Epithelial cell of esophagus (primary cell): Measurements from ENCODE around the gene LYRM2.
A peak's percentile ranks its signal among the peaks of the same experiment; 100 is the strongest.

ENCODE experiments used
- DNase-seq: peaks from one replicate; pipeline ENCODE4 v3.0.0; 2010; ENCODE audit warnings: low read depth
- H3K4me3 ChIP-seq: 2 replicates; pipeline ENCODE4 v1.5.1; 2011; ENCODE audit warnings: mild to moderate bottlenecking, low read length, control low read depth
- CTCF ChIP-seq: IDR thresholded peaks from 2 replicates; pipeline ENCODE4 v1.5.1; 2011; ENCODE audit warnings: low read depth, mild to moderate bottlenecking, low read length, control low read depth, inconsistent platforms; ENCODE audit not compliant: insufficient read depth; ENCODE audit errors: missing control alignments

Gene LYRM2

GRCh38 chr6:89597988-89598387, 40.6 kb downstream of the LYRM2 start:
- peak; percentile 31 for TF ChIP-seq CTCF
- DNase-seq, result peak; percentile 84
- H3K4me3 ChIP-seq, result no peak overlapping the region

GRCh38 chr6:89597372-89597771, 41.2 kb downstream of the LYRM2 start:
- H3K4me3 ChIP-seq, result no peak overlapping the region
- no peak for TF ChIP-seq CTCF
- no peak for DNase-seq

GRCh38 chr6:89596484-89596883, 42.1 kb downstream of the LYRM2 start:
- TF ChIP-seq CTCF, result no peak
- DNase-seq, result peak; percentile 10
- H3K4me3 ChIP-seq, result no peak overlapping the region

GRCh38 chr6:89596056-89596455, 42.5 kb downstream of the LYRM2 start:
- DNase-seq, result no peak
- no peak for TF ChIP-seq CTCF
- H3K4me3 ChIP-seq, result no peak overlapping the region

GRCh38 chr6:89591745-89592144, 46.8 kb downstream of the LYRM2 start:
- no peak overlapping the region for H3K4me3 ChIP-seq
- no peak for DNase-seq
- no peak for TF ChIP-seq CTCF

- no peak for DNase-seq
- no peak overlapping the region for H3K4me3 ChIP-seq
- TF ChIP-seq CTCF, result no peak
Observed at GRCh38 chr6:89590133-89590532, 48.4 kb downstream of the LYRM2 start.

- H3K4me3 ChIP-seq, result no peak overlapping the region
- no peak for DNase-seq
- TF ChIP-seq CTCF, result no peak
Observed at GRCh38 chr6:89589297-89590025, 49.1 kb downstream of the LYRM2 start.
